GM12801 (cell line): ENCODE results near the gene HMBS.

Experiments
- CTCF ChIP-seq: IDR thresholded peaks from one replicate; pipeline ENCODE4 v1.5.1; 2011; ENCODE audit warnings: control low read depth; ENCODE audit not compliant: insufficient read length; ENCODE audit errors: extremely low read depth

HMBS gene

GRCh38 chr11:119084663-119085436 is at the start of gene HMBS:
Gene HMBS, plus strand, starts transcription at chr11:119084881. Its CDS starts 153 bp downstream, at chr11:119085034.
- no peak for TF ChIP-seq CTCF

- TF ChIP-seq CTCF: no peak
Observed at GRCh38 chr11:119038884-119039283, 45.8 kb upstream of the HMBS start.

GRCh38 chr11:119041821-119042514 is 42.7 kb upstream of the HMBS start:
- TF ChIP-seq CTCF: no peak

- no peak for TF ChIP-seq CTCF
Observed at GRCh38 chr11:119042927-119043326, 41.8 kb upstream of the HMBS start.

GRCh38 chr11:119044708-119045107 is 40.0 kb upstream of the HMBS start:
- no peak for TF ChIP-seq CTCF

- TF ChIP-seq CTCF: no peak
Observed at GRCh38 chr11:119046489-119046888, 38.2 kb upstream of the HMBS start.

- TF ChIP-seq CTCF: no peak
Observed at GRCh38 chr11:119047205-119047604, 37.5 kb upstream of the HMBS start.
